Stimulated activated CD8-positive, alpha-beta memory T cell treated with anti-CD3 and anti-CD28 coated beads, Interleukin-4, amount 100 ng/mL, for 4 hours (primary cell): Measurements from ENCODE around the gene TMPRSS13.

Experiments
- DNase-seq, 2 donors: peaks; one replicate each; pipeline ENCODE4 v3.0.0-alpha.2; 2020; ENCODE audit warnings: low read depth in 2 of 2, low spot score in 1 of 2

The TMPRSS13 gene

DNA sequence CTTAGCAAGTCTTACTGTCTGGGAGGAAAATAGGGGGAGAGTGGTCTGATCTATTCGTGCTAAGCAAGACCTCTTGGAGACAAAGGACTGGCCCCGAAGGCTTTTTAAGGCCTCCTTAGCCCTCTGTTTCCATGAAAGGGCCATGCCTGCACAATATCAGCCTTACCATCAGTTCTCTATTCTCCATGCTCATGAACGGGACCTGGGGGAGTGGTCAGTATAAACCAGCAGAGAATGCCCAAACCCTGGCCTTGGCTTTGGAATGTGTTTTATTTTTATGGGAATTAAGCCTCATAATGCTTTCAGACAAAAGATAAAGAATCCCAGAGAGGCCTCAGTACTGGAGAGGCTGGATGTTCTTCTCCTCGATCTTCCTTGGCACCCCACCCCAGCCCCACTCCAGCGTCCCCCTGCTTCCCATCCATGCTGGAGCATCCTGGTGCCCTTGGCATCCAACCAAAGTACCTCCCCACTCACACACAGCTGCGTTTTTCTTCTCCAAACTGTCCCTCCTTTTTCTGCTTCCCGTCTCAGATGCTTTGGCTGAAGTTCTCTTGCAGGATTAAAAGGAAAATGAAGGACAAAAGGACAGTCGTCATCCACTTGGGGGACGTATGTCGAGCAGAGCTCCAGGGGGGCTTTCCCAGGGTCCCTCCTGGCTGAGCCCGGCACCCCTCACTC lies 71.3 kb downstream of the TMPRSS13 start:
- no peak for DNase-seq

GRCh38 chr11:117855912-117856651 lies 73.1 kb downstream of the TMPRSS13 start:
- no peak for DNase-seq

DNA sequence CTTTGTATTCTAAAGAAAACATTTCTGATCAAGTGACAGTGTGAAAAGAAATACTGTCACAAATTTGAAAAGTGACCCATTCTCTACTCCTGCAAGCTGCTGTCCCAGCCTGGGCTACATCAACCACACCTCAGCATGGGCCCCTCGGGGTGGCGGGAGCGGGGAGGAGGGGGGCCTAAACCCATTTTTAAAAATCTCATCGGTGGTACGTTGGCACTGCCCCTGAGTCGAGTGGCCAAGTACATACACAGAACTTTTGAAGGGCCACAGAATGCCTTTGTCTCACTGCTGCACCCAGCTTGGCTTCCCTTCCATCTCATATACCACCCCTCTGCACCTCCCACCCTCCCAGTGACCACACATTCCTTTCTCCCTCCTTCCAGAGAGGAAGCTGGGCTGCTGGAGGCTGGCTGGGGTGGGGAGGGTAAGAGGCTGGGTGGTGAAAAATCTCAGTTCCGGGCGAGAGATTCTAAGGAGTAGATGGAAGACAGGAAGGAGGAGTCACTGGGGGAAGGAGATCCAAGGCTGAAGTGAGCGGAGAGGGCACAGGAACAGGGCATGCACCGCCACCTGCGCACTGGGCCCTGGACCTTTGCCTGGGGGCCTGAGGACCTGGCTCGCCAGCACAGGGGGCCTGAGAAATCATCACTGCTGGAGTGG lies 73.9 kb downstream of the TMPRSS13 start:
- no peak for DNase-seq

- no peak for DNase-seq
Observed at GRCh38 chr11:117852309-117852708, 76.9 kb downstream of the TMPRSS13 start.

GRCh38 chr11:117851852-117852251 lies 77.3 kb downstream of the TMPRSS13 start:
- DNase-seq, result no peak

DNA sequence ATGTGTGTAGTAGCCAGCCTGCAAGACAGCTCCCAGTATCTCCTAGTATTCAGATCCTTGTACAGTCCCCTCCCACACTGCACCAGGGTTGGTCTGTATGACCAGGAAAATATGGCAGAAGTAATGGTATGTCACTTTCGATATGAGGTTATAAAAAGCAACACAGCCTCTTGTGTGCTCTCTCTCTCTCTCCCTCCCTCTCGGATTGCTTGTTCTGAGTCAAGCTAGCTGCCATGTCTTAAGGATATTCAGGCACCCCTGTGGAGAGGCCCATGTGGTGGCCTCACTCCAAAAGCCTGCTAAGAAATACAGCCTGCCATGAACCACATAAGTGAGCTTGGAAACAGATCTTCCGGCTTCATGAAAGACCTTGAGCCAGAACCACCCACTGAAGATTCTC lies 78.1 kb downstream of the TMPRSS13 start:
- DNase-seq, result no peak
